ENCODE data around the gene GABARAP.

GABARAP gene

DNA sequence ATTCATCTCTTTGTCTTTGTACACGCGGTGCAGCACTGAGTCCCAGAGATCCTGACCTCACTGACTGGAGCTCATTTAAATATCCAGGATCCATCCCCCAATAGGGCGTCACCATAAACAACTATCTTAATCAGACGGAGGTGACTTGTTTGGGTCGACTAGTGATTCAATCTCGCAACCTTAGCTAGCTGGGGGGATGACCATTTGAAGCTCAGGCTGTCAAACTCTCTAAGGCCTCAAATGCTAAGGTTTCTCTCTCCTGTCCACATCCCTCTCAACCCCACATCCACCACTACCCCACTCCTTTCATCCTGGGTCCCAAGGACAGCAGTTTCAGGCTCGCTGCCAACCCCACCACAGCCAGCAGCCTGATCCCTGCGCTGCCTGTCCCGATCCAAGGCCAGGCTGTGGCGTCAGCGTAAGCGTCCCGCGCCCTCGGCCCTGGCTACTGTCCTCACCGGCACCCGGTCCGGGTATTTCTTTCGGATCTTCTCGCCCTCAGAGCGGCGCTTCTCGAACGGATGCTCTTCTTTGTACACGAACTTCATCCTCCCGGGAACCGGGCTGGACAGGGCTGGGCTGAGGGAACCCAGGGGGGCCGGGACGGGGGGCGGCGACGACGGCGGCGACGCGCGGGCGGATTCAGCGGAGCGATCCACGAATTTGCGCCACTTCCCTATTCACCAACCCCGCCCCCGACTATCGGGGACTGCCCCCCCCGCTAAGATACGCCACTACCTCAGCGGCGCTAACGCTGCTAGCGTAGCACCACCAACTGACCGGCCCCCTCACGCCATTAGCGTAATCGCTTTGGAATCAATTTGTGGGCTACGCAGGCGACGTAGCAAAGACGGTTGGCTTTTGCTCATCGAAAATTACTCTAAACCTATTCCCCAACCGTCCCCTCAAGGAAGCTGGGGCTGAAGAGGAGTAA is at the start of gene GABARAP:
Gene GABARAP, minus strand, starts transcription at position 667 of the 934 bp plus-strand sequence. Its CDS starts 119 bp downstream, at position 548.
- peak within 1 kb of the TSS; percentile 92 for H3K4me2 ChIP-seq (ENCODE audit: low read depth, low read length, poor library complexity, severe bottlenecking)
- peaks cover 50% of the 10 kb centered on the region for H3F3A ChIP-seq (ENCODE audit: insufficient read depth)
- peak within 1 kb of the TSS; percentile 90 for H3K4me3 ChIP-seq (ENCODE audit: insufficient read depth, low read length, poor library complexity, severe bottlenecking)
- TF ChIP-seq, protein P1, sequence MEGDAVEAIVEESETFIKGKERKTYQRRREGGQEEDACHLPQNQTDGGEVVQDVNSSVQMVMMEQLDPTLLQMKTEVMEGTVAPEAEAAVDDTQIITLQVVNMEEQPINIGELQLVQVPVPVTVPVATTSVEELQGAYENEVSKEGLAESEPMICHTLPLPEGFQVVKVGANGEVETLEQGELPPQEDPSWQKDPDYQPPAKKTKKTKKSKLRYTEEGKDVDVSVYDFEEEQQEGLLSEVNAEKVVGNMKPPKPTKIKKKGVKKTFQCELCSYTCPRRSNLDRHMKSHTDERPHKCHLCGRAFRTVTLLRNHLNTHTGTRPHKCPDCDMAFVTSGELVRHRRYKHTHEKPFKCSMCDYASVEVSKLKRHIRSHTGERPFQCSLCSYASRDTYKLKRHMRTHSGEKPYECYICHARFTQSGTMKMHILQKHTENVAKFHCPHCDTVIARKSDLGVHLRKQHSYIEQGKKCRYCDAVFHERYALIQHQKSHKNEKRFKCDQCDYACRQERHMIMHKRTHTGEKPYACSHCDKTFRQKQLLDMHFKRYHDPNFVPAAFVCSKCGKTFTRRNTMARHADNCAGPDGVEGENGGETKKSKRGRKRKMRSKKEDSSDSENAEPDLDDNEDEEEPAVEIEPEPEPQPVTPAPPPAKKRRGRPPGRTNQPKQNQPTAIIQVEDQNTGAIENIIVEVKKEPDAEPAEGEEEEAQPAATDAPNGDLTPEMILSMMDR (IDR thresholded peaks at IDR 0.05; ENCODE audit: insufficient read depth, low read length, poor library complexity, severe bottlenecking), result no peak
- no peak for TF ChIP-seq EZH2phosphoT487 (conservative IDR thresholded peaks at IDR 0.05; ENCODE audit: low read length)
- peaks cover 4% of the 10 kb centered on the region; the same call in 1 of the 2 replicates for H4K20me1 ChIP-seq (ENCODE audit: low read depth, low read length)
- no peaks in the 10 kb centered on the region; the same call in 1 of the 2 replicates for H3K36me3 ChIP-seq (ENCODE audit: low read length)
- H3K27me3 ChIP-seq (ENCODE audit: low read length), result no peaks in the 10 kb centered on the region
- H3K9me3 ChIP-seq (ENCODE audit: insufficient read depth, low read length), result no peaks in the 10 kb centered on the region
- peak within 1 kb of the TSS; percentile 76 for H2AFZ ChIP-seq (ENCODE audit: low read depth, low read length, severe bottlenecking)
- H3K79me2 ChIP-seq (ENCODE audit: insufficient read depth, low read length), result peaks cover 37% of the 10 kb centered on the region
- H3K27ac ChIP-seq (ENCODE audit: low read depth, low read length), result peak within 1 kb of the TSS; percentile 84
- peak within 1 kb of the TSS; percentile 97 for H3K9ac ChIP-seq (ENCODE audit: low read length)
- H3K9me2 ChIP-seq (replicated peaks; ENCODE audit: insufficient read depth, low read length), result no peaks in the 10 kb centered on the region

DNA sequence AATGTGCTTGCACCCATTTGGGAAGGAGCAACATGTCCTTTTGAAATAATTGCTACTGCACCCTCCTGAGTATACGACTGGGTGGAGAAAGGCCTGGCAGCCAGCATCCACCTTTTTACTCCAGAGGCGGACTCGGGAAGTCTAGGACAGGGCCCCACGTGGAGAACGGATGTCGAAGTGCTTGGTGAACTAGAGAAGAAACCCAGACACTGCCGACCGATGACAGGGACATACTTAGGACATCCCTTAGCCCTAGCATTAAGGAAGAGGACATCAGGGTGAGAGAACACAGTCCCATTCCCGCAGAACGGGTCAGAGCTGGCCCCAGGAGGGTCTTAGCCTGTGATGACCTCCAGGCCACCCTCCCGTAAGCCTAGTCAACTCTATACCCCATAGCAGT is 48.4 kb upstream of the GABARAP start:
- TF ChIP-seq EZH2phosphoT487 (conservative IDR thresholded peaks at IDR 0.05; ENCODE audit: low read length), result no peak
- TF ChIP-seq, protein P1 (IDR thresholded peaks at IDR 0.05; ENCODE audit: insufficient read depth, low read length, poor library complexity, severe bottlenecking), result no peak
- no peak overlapping the region for H3K4me3 ChIP-seq (ENCODE audit: insufficient read depth, low read length, poor library complexity, severe bottlenecking)
- no peaks in the 10 kb centered on the region for H3F3A ChIP-seq (ENCODE audit: insufficient read depth)
- no peaks in the 10 kb centered on the region for H3K27me3 ChIP-seq (ENCODE audit: low read length)
- H4K20me1 ChIP-seq (ENCODE audit: low read depth, low read length), result no peaks in the 10 kb centered on the region
- H3K27ac ChIP-seq (ENCODE audit: low read depth, low read length), result no peak overlapping the region
- H3K9ac ChIP-seq (ENCODE audit: low read length), result no peak overlapping the region
- no peaks in the 10 kb centered on the region for H3K9me3 ChIP-seq (ENCODE audit: insufficient read depth, low read length)
- H2AFZ ChIP-seq (ENCODE audit: low read depth, low read length, severe bottlenecking), result no peak overlapping the region
- H3K9me2 ChIP-seq (replicated peaks; ENCODE audit: insufficient read depth, low read length), result no peaks in the 10 kb centered on the region
- H3K36me3 ChIP-seq (ENCODE audit: low read length), result no peaks in the 10 kb centered on the region
- H3K79me2 ChIP-seq (ENCODE audit: insufficient read depth, low read length), result no peaks in the 10 kb centered on the region
- no peak overlapping the region for H3K4me2 ChIP-seq (ENCODE audit: low read depth, low read length, poor library complexity, severe bottlenecking)

DNA sequence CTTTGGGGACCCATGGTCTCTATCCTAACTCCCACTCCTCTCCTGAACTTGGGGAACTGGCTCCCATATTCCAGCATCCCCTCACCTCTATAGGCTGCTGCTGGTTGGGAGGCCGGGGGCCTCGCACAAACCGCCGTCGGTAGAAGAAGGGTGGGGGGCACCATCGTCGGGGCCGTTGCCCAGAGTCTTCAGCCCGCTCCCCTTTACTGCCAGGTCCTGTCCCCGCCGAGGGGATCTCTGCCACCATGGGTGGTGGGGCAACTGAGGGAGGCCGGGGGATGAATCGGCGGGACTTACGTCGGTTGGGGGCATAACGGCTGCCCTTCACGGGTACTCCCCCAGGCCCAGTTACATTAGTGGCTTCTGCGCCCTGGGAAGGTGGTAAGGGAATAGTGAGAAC is 47.9 kb upstream of the GABARAP start:
- Histone ChIP-seq H3K9me2 (replicated peaks; ENCODE audit: insufficient read depth, low read length) (no peaks in the 10 kb centered on the region), H3K36me3 (ENCODE audit: low read length) (no peaks in the 10 kb centered on the region), H3K9ac (ENCODE audit: low read length) (no peak overlapping the region), H3K4me3 (ENCODE audit: insufficient read depth, low read length, poor library complexity, severe bottlenecking) (no peak overlapping the region), H3F3A (ENCODE audit: insufficient read depth) (no peaks in the 10 kb centered on the region), H2AFZ (ENCODE audit: low read depth, low read length, severe bottlenecking) (no peak overlapping the region), H3K27me3 (ENCODE audit: low read length) (no peaks in the 10 kb centered on the region), H4K20me1 (ENCODE audit: low read depth, low read length) (no peaks in the 10 kb centered on the region), H3K79me2 (ENCODE audit: insufficient read depth, low read length) (no peaks in the 10 kb centered on the region), H3K4me2 (ENCODE audit: low read depth, low read length, poor library complexity, severe bottlenecking) (no peak overlapping the region), H3K9me3 (ENCODE audit: insufficient read depth, low read length) (no peaks in the 10 kb centered on the region), H3K27ac (ENCODE audit: low read depth, low read length) (no peak overlapping the region)
- TF ChIP-seq, protein P1 (IDR thresholded peaks at IDR 0.05; ENCODE audit: insufficient read depth, low read length, poor library complexity, severe bottlenecking), result no peak
- TF ChIP-seq EZH2phosphoT487 (conservative IDR thresholded peaks at IDR 0.05; ENCODE audit: low read length), result no peak
